HepG2 (cell line): ENCODE measurements around the gene PLCB2. TPM values are rescaled to one million over a fixed set of nuclear protein-coding genes. Genes with fewer than 3 reads are reported as not detected.

Experiments used
- CCDC6 ChIP-seq: sonication (generic); formaldehyde crosslinking; IDR thresholded peaks from 2 replicates; pipeline ENCODE4 v1.8.1; 2022; ENCODE audit warnings: mild to moderate bottlenecking, missing genetic modification reagents, moderate library complexity
- GTF2F1 ChIP-seq: fragments of 150-350 bp; IDR thresholded peaks from 2 replicates; pipeline ENCODE4 v1.6.1; 2014; ENCODE audit warnings: low read length
- MTF1 ChIP-seq: sonication (generic); formaldehyde crosslinking; IDR thresholded peaks from 2 replicates; pipeline ENCODE4 v1.5.0; 2020; ENCODE audit warnings: missing genetic modification reagents
- NR2C2 ChIP-seq: sonication (generic); formaldehyde crosslinking; IDR thresholded peaks from 2 replicates; pipeline ENCODE4 v1.4.0; 2020; ENCODE audit warnings: missing genetic modification reagents, mild to moderate bottlenecking, moderate library complexity, borderline replicate concordance
- POLR2G ChIP-seq: fragments of 200-400 bp; formaldehyde crosslinking; IDR thresholded peaks from 2 replicates; pipeline ENCODE4 v1.6.1; 2018; ENCODE audit warnings: mild to moderate bottlenecking, low read depth, low read length, moderate library complexity
- RORA ChIP-seq: sonication (generic); formaldehyde crosslinking; IDR thresholded peaks from 2 replicates; pipeline ENCODE4 v1.5.0; 2020; ENCODE audit warnings: mild to moderate bottlenecking, missing genetic modification reagents, moderate library complexity
- SALL2 ChIP-seq: sonication (generic); formaldehyde crosslinking; IDR thresholded peaks from 2 replicates; pipeline ENCODE4 v1.8.1; 2023; ENCODE audit warnings: mild to moderate bottlenecking, missing genetic modification reagents, inconsistent platforms
- SKI ChIP-seq: fragments of 450-650 bp; IDR thresholded peaks from one replicate; pipeline ENCODE4 v1.6.1; 2018; ENCODE audit warnings: mild to moderate bottlenecking; ENCODE audit not compliant: partially characterized antibody
- SOX13 ChIP-seq, 3 experiments: fragments of 450-650 bp in 1 of 3; sonication (generic) in 1 of 3; formaldehyde crosslinking in 1 of 3; IDR thresholded peaks in 2 of 3; conservative IDR thresholded peaks in 1 of 3; 2 replicates each; pipeline versions ENCODE4 v1.5.0 to v1.6.1; 2016 to 2020; ENCODE audit warnings: antibody characterized with exemption in 1 of 3, mild to moderate bottlenecking in 1 of 3, missing compliant biosample characterization in 1 of 3, missing genetic modification reagents in 1 of 3, moderate library complexity in 1 of 3
- SP5 ChIP-seq: IDR thresholded peaks from 2 replicates; pipeline ENCODE4 v1.6.1; 2016; ENCODE audit warnings: low read depth, borderline replicate concordance
- THAP11 ChIP-seq: IDR thresholded peaks from 2 replicates; pipeline ENCODE4 v1.6.1; 2016; ENCODE audit warnings: missing biosample characterization, missing genetic modification reagents
- ZNF12 ChIP-seq: sonication (generic); formaldehyde crosslinking; IDR thresholded peaks from 2 replicates; pipeline ENCODE4 v1.5.0; 2020; ENCODE audit warnings: missing genetic modification reagents
- ZNF251 ChIP-seq: sonication (generic); formaldehyde crosslinking; IDR thresholded peaks from 2 replicates; pipeline ENCODE4 v1.9.0; 2021; ENCODE audit warnings: mild to moderate bottlenecking, missing genetic modification reagents
- ZNF644 ChIP-seq: IDR thresholded peaks from 2 replicates; pipeline ENCODE4 v1.6.1; 2016; ENCODE audit warnings: low read depth
- ZSCAN22 ChIP-seq: sonication (generic); formaldehyde crosslinking; IDR thresholded peaks from 2 replicates; pipeline ENCODE4 v1.4.0; 2020; ENCODE audit warnings: mild to moderate bottlenecking, missing genetic modification reagents
- polyA plus RNA-seq, 8 experiments: library from polyadenylated mRNA; depleted of rRNA in 3 of 8; stranded (reverse) in 7 of 8; unstranded in 1 of 8; fragments of >200 nt; fragmentation: Illumina TruSeq in 4 of 8; extraction: Trizol in 4 of 8; gene quantifications; 2 replicates each; pipeline versions ENCODE4 v1.2.1 to v1.2.3, GENCODE V29; 2011 to 2016; ENCODE audit warnings: low read depth in 4 of 8, missing spikeins in 1 of 8, mixed read lengths in 1 of 8; ENCODE audit not compliant: insufficient read depth in 1 of 8
- total RNA-seq, 5 experiments: library from RNA; depleted of rRNA; stranded (reverse); fragments of >200 nt; fragmentation: Illumina TruSeq; extraction: Trizol; gene quantifications; 2 replicates each; pipeline ENCODE4 v1.2.3, GENCODE V29; 2016; ENCODE audit warnings: low read depth in 1 of 5
- TF ChIP-seq, protein P1 (sequence below): IDR thresholded peaks from 2 replicates; pipeline ENCODE4 v1.6.1; 2016; ENCODE audit warnings: mild to moderate bottlenecking, missing biosample characterization, missing genetic modification reagents
- TF ChIP-seq, protein P2 (sequence below): sonication (generic); formaldehyde crosslinking; IDR thresholded peaks from 2 replicates; pipeline ENCODE4 v1.5.0; 2020; ENCODE audit warnings: missing genetic modification reagents
- TF ChIP-seq, protein P3 (sequence below): sonication (generic); formaldehyde crosslinking; IDR thresholded peaks from 2 replicates; pipeline ENCODE4 v1.5.0; 2020; ENCODE audit warnings: missing genetic modification reagents
- TF ChIP-seq, protein P4 (sequence below): sonication (generic); formaldehyde crosslinking; conservative IDR thresholded peaks from 2 replicates; pipeline ENCODE4 v1.8.1; 2023; ENCODE audit warnings: missing genetic modification reagents
- TF ChIP-seq, protein P5 (sequence below): sonication (generic); formaldehyde crosslinking; IDR thresholded peaks from 2 replicates; pipeline ENCODE4 v1.4.0; 2020; ENCODE audit warnings: mild to moderate bottlenecking, missing genetic modification reagents
- TF ChIP-seq, protein P6 (sequence below): sonication (generic); formaldehyde crosslinking; conservative IDR thresholded peaks from 2 replicates; pipeline ENCODE4 v1.4.0; 2020; ENCODE audit warnings: mild to moderate bottlenecking, missing genetic modification reagents, moderate library complexity

Gene PLCB2
- total and polyA plus RNA-seq, 2 of the 13 experiments (the other 11 are each of a cell fraction or from before 2014, with no cell fraction given) = 0.11 TPM; not detected in 1

DNA sequence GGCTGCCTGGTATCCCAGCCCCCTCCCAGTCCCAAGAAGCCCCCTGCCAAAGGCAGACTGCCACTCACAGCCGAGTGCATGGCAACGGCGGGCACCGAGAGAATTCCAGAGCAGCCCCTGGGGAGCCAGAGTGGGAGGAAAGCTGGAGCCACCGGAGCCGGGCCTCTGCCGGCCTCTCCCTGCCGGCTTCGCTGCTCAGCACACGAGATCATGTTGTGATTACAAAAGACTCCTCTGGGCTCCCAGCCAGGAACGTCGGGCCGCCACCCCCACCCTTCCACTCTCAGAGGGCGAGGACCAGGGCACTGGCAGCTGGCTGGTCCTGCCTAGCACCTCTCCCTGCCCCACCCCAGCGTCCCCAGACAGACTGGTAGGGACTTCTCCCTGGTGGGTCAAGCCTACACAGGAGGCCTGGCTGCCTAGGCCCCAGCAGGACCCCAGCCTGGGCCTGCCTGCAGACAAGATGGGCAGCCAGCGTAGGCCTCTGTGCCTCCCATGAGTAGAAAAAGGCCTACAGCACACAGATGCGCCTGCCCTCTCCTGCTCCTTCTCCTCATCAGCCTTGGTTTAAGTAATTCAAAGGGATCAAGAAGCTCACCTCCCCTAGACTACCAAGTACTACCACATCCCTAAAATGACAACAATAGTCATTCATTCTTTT lies 33.1 kb upstream of the PLCB2 start, which contains the start of gene CCDC9B (continued):
- TF ChIP-seq THAP11 (CRISPR knock-in tag) = peak; percentile 44
- TF ChIP-seq ZNF251 (CRISPR knock-in tag) = no peak
- TF ChIP-seq ZSCAN22 (CRISPR knock-in tag) = no peak
- TF ChIP-seq, protein P1, sequence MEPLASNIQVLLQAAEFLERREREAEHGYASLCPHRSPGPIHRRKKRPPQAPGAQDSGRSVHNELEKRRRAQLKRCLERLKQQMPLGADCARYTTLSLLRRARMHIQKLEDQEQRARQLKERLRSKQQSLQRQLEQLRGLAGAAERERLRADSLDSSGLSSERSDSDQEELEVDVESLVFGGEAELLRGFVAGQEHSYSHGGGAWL (CRISPR knock-in tag) = no peak; the same call in 1 of the 2 replicates
- no peak for TF ChIP-seq NR2C2 (CRISPR knock-in tag)
- TF ChIP-seq, protein P2, sequence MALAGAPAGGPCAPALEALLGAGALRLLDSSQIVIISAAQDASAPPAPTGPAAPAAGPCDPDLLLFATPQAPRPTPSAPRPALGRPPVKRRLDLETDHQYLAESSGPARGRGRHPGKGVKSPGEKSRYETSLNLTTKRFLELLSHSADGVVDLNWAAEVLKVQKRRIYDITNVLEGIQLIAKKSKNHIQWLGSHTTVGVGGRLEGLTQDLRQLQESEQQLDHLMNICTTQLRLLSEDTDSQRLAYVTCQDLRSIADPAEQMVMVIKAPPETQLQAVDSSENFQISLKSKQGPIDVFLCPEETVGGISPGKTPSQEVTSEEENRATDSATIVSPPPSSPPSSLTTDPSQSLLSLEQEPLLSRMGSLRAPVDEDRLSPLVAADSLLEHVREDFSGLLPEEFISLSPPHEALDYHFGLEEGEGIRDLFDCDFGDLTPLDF (CRISPR knock-in tag) = no peak
- TF ChIP-seq, protein P3, sequence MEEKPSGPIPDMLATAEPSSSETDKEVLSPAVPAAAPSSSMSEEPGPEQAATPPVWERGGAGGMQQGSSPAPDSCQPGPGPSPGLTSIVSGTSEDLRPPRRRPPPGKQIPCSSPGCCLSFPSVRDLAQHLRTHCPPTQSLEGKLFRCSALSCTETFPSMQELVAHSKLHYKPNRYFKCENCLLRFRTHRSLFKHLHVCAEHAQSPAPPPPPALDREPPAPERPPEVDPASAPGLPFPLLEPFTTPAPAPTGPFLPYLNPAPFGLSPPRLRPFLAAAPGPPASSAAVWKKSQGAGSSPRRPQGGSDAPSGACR = no peak
- 0 out of 2 replicates have a peak, but pooled peaks have one; percentile 20 for TF ChIP-seq SP5
- 0 out of 2 replicates have a peak, but pooled peaks have one; percentile 15 for TF ChIP-seq MTF1 (CRISPR knock-in tag)
- TF ChIP-seq, protein P4, sequence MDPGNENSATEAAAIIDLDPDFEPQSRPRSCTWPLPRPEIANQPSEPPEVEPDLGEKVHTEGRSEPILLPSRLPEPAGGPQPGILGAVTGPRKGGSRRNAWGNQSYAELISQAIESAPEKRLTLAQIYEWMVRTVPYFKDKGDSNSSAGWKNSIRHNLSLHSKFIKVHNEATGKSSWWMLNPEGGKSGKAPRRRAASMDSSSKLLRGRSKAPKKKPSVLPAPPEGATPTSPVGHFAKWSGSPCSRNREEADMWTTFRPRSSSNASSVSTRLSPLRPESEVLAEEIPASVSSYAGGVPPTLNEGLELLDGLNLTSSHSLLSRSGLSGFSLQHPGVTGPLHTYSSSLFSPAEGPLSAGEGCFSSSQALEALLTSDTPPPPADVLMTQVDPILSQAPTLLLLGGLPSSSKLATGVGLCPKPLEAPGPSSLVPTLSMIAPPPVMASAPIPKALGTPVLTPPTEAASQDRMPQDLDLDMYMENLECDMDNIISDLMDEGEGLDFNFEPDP = no peak
- TF ChIP-seq SOX13 (IDR thresholded peaks at IDR 0.05) = no peak
- TF ChIP-seq SOX13 (CRISPR knock-in tag; conservative IDR thresholded peaks at IDR 0.05 in 1 of 2, IDR thresholded peaks at IDR 0.05 in 1 of 2) = peak in 1 of 2 experiments; percentile 40; a peak in 1 of 4 replicates
- no peak for TF ChIP-seq ZNF12 (CRISPR knock-in tag)
- TF ChIP-seq ZNF644 (CRISPR knock-in tag) = no peak
- TF ChIP-seq SKI = no peak
- TF ChIP-seq, protein P5, sequence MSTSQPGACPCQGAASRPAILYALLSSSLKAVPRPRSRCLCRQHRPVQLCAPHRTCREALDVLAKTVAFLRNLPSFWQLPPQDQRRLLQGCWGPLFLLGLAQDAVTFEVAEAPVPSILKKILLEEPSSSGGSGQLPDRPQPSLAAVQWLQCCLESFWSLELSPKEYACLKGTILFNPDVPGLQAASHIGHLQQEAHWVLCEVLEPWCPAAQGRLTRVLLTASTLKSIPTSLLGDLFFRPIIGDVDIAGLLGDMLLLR (CRISPR knock-in tag) = no peak
- no peak for TF ChIP-seq CCDC6 (CRISPR knock-in tag)
- TF ChIP-seq GTF2F1 = no peak
- peak; percentile 51; the same call in 1 of the 2 replicates for TF ChIP-seq POLR2G
- TF ChIP-seq SALL2 (CRISPR knock-in tag) = peak; percentile 71; the same call in 1 of the 2 replicates
- TF ChIP-seq RORA (CRISPR knock-in tag) = no peak
- TF ChIP-seq, protein P6, sequence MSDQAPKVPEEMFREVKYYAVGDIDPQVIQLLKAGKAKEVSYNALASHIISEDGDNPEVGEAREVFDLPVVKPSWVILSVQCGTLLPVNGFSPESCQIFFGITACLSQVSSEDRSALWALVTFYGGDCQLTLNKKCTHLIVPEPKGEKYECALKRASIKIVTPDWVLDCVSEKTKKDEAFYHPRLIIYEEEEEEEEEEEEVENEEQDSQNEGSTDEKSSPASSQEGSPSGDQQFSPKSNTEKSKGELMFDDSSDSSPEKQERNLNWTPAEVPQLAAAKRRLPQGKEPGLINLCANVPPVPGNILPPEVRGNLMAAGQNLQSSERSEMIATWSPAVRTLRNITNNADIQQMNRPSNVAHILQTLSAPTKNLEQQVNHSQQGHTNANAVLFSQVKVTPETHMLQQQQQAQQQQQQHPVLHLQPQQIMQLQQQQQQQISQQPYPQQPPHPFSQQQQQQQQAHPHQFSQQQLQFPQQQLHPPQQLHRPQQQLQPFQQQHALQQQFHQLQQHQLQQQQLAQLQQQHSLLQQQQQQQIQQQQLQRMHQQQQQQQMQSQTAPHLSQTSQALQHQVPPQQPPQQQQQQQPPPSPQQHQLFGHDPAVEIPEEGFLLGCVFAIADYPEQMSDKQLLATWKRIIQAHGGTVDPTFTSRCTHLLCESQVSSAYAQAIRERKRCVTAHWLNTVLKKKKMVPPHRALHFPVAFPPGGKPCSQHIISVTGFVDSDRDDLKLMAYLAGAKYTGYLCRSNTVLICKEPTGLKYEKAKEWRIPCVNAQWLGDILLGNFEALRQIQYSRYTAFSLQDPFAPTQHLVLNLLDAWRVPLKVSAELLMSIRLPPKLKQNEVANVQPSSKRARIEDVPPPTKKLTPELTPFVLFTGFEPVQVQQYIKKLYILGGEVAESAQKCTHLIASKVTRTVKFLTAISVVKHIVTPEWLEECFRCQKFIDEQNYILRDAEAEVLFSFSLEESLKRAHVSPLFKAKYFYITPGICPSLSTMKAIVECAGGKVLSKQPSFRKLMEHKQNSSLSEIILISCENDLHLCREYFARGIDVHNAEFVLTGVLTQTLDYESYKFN = no peak
